ENCODE measurements around the gene BFSP2. TPM values are rescaled to one million over a fixed set of nuclear protein-coding genes. Genes with fewer than 3 reads are reported as not detected.

The BFSP2 gene
- total and polyA plus RNA-seq, 2 of the 4 experiments (the other 2 are of a cell fraction): not detected

GRCh38 chr3:133443649-133444422 lies 44.0 kb downstream of the BFSP2 start (continued):
- TF ChIP-seq CTCF (conservative IDR thresholded peaks at IDR 0.05; ENCODE audit: low read depth, low read length): peak; percentile 24; the same call in 1 of the 2 replicates

GRCh38 chr3:133444423-133444774 lies 44.5 kb downstream of the BFSP2 start:
- POLR2A ChIA-PET (ENCODE audit: unreplicated experiment): no interaction called here
- H3K23ac ChIP-seq (ENCODE audit: low read depth, low read length): no peak overlapping the region
- TF ChIP-seq SMC3 (IDR thresholded peaks at IDR 0.05; ENCODE audit: low read depth, low read length): no peak
- TF ChIP-seq MXI1 (IDR thresholded peaks at IDR 0.05; ENCODE audit: borderline replicate concordance, low read depth, low read length): no peak
- no peak for TF ChIP-seq RAD21 (IDR thresholded peaks at IDR 0.05; ENCODE audit: low read length)
- TF ChIP-seq CTCF (conservative IDR thresholded peaks at IDR 0.05; ENCODE audit: low read depth, low read length): no peak
- TF ChIP-seq NFE2L2 (IDR thresholded peaks at IDR 0.05; ENCODE audit: low read depth, low read length): no peak
- TF ChIP-seq ELK1 (IDR thresholded peaks at IDR 0.05; ENCODE audit: borderline replicate concordance, low read depth, low read length): no peak
- TF ChIP-seq MAFK (IDR thresholded peaks at IDR 0.05; ENCODE audit: low read depth, low read length): no peak
- no peak for TF ChIP-seq RFX5 (IDR thresholded peaks at IDR 0.05; ENCODE audit: low read depth, low read length)
- no peak for TF ChIP-seq CHD1 (IDR thresholded peaks at IDR 0.05; ENCODE audit: low read depth, low read length)
- no peak for TF ChIP-seq FOS (IDR thresholded peaks at IDR 0.05; ENCODE audit: low read depth, low read length)
- TF ChIP-seq POLR2A (IDR thresholded peaks at IDR 0.05; ENCODE audit: low read depth, low read length): no peak

More at GRCh38 chr3:133444423-133444774, 44.5 kb downstream of the BFSP2 start:
- ATAC-seq (ENCODE audit: low read depth): peak; percentile 30; the same call in 1 of the 2 replicates
- Histone ChIP-seq H3K27ac (ENCODE audit: insufficient read depth, low read length) (no peak overlapping the region), H2BK15ac (ENCODE audit: low read depth, low read length) (no peak overlapping the region), H4K20me1 (ENCODE audit: insufficient read depth, low read length) (no peaks in the 10 kb centered on the region), H3K9ac (ENCODE audit: low read depth, low read length) (no peak overlapping the region), H3K56ac (ENCODE audit: extremely low read depth, insufficient read depth, low read length) (no peak overlapping the region), H3K4me3 (ENCODE audit: insufficient read depth, low read depth, low read length) (no peak overlapping the region), H4K8ac (ENCODE audit: low read depth in 2 of 2, low read length in 2 of 2) (no peak overlapping the region), H2BK5ac (ENCODE audit: low read depth, low read length, poor library complexity, severe bottlenecking) (no peak overlapping the region), H2AK5ac (ENCODE audit: low read depth, low read length) (no peak overlapping the region), H3K9me3 (ENCODE audit: control insufficient read depth, insufficient read depth, low read length) (no peaks in the 10 kb centered on the region), H3K4me1 (ENCODE audit: control insufficient read depth, insufficient read depth, low read length) (no peaks in the 10 kb centered on the region), H3K4me2 (ENCODE audit: low read depth, low read length) (no peak overlapping the region), H2AK9ac (replicated peaks; ENCODE audit: low read depth, low read length, poor library complexity) (no peak overlapping the region), H3K14ac (replicated peaks; ENCODE audit: low read depth, low read length) (no peak overlapping the region), H2AFZ (replicated peaks; ENCODE audit: low read length, poor library complexity) (no peak overlapping the region), H3K27me3 (ENCODE audit: control insufficient read depth, insufficient read depth, low read length) (peaks cover 8% of the 10 kb centered on the region), H3K9me1 (ENCODE audit: insufficient read depth, low read length) (peaks cover 3% of the 10 kb centered on the region; the same call in 1 of the 2 replicates), H4K91ac (ENCODE audit: insufficient read depth, low read depth, low read length) (no peak overlapping the region), H3K36me3 (ENCODE audit: control insufficient read depth, insufficient read depth, low read length) (no peaks in the 10 kb centered on the region), H4K5ac (ENCODE audit: low read depth, low read length) (no peak overlapping the region), H3K18ac (ENCODE audit: low read depth, low read length) (no peak overlapping the region), H3K4ac (ENCODE audit: low read depth, low read length) (no peak overlapping the region), H2BK20ac (ENCODE audit: low read depth, low read length) (no peak overlapping the region), H2BK120ac (ENCODE audit: low read depth, low read length) (no peak overlapping the region), H3K79me1 (ENCODE audit: low read depth in 1 of 2, low read length in 2 of 2) (no peaks in the 10 kb centered on the region)
- DNase-seq: no peak
- dilution Hi-C loops (cut with HindIII; ENCODE audit: low sequenced_read_pairs, unreplicated experiment) (no loop called here), in situ Hi-C loops (cut with MboI; ENCODE audit: low sequenced_read_pairs) (no loop called here), intact Hi-C loops (cut with micrococcal nuclease) (loop anchor here (10.0 kb wide), 1 partner anchor 470 kb away; no protein-coding TSS in a partner anchor)
- 100% methylated on average over 1 of the region's 4 CpGs; no CpG with 5 or more reads in 1 of the 2 experiments for WGBS, 2 experiments (ENCODE audit: extremely low coverage in 2 of 2, insufficient read length in 1 of 2)
- BruUV-seq (replicated peaks): no TSS peak
- CTCF ChIA-PET: no interaction called here
